Measurements from ENCODE around the gene CGB7.

Gene CGB7

DNA sequence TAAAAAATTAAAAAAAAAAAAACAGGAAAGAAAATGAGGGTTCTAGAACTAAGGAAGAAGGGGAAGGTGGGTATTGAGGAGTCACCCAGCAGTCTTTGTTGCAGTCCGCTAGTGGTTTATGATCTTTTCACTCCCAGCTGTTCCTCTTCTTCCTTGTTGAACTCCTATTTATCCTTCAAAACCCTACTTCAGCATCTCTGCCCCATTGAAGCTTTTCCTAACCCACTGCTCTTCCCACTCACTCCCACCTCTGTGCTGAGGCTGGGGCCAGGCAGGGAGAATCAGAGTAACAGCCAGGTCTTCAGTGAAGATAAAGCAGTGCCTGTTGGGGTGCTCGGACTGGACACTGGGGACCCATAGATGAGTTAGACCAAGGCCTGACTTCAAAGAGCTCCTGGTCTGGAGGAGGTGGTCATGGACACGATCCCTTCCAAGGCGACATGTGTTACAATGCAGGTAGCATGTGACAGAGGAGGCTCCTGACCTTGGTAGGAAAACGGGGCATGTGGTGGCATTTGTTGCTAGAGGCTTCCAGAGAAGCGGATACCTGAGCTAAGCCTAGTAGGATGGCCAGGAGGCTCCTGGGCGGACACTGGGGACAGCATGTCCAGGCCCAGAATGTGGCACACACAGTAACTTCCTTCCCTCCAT is 52.5 kb downstream of the CGB7 start:
- DNase-seq (ENCODE audit: extremely low read depth, low read depth): no peak
- TF ChIP-seq, protein P1, sequence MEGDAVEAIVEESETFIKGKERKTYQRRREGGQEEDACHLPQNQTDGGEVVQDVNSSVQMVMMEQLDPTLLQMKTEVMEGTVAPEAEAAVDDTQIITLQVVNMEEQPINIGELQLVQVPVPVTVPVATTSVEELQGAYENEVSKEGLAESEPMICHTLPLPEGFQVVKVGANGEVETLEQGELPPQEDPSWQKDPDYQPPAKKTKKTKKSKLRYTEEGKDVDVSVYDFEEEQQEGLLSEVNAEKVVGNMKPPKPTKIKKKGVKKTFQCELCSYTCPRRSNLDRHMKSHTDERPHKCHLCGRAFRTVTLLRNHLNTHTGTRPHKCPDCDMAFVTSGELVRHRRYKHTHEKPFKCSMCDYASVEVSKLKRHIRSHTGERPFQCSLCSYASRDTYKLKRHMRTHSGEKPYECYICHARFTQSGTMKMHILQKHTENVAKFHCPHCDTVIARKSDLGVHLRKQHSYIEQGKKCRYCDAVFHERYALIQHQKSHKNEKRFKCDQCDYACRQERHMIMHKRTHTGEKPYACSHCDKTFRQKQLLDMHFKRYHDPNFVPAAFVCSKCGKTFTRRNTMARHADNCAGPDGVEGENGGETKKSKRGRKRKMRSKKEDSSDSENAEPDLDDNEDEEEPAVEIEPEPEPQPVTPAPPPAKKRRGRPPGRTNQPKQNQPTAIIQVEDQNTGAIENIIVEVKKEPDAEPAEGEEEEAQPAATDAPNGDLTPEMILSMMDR (IDR thresholded peaks at IDR 0.05; ENCODE audit: low read depth, low read length): no peak
